ENCODE data around the gene INTS7. TPM values are rescaled to one million over a fixed set of nuclear protein-coding genes. Genes with fewer than 3 reads are reported as not detected.
"Not testable (repeated sequence)": the region's sequence is repeated elsewhere in the genome, so short reads cannot be mapped to it uniquely, and the experiment has no call there.

Gene INTS7
- total RNA-seq, 1 donor from 2014 or later, result 20.7 TPM

DNA sequence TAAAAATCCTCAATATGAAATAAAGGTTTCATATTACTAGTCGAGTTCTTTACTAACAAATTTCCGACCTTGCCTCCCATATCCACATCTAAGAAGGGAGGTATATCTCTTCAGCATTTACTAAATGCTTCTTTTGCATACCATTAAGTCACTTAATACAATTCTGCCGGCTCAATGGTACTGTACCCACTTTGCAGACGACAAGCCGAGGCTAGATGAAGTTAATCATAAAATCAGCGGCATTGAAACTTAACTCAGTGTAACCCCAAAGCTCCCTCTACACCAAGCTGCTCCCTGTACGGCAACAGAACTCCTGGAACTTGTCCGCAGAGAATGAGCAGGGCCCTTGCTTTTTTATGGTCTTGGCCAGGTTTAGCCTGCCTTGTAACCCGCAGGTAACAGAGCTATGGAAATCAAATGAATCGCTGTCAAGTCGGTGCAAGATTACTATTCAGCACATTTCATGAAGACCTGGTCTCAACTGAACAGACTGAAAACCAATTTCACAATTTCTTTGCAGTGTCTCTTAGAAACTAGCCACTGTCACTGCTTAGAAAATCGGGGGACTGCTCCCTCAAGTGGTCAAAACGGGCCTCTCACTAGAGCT lies 738 bp downstream of the INTS7 start:
- peaks cover 33% of the 10 kb centered on the region for H4K20me1 ChIP-seq (ENCODE audit: low read depth)
- peaks cover 92% of the 10 kb centered on the region for H3K79me2 ChIP-seq (ENCODE audit: low read depth)
- Mint-ChIP-seq H3K27me3 (ENCODE audit: insufficient read depth, low read depth) (no peaks in the 10 kb centered on the region), H3K4me1 (peaks cover 47% of the 10 kb centered on the region), H3K27ac (peak overlapping the region; percentile 87), H3K36me3 (peaks cover 24% of the 10 kb centered on the region), H3K4me3 (peak overlapping the region; percentile 97), H3K9me3 (no peaks in the 10 kb centered on the region)
- H3K4me2 ChIP-seq, result peak overlapping the region; percentile 85
- H3K4me3 ChIP-seq, result peak overlapping the region; percentile 73
- no peaks in the 10 kb centered on the region for H3K9me3 ChIP-seq (ENCODE audit: low read depth)
- TF ChIP-seq, protein P1, sequence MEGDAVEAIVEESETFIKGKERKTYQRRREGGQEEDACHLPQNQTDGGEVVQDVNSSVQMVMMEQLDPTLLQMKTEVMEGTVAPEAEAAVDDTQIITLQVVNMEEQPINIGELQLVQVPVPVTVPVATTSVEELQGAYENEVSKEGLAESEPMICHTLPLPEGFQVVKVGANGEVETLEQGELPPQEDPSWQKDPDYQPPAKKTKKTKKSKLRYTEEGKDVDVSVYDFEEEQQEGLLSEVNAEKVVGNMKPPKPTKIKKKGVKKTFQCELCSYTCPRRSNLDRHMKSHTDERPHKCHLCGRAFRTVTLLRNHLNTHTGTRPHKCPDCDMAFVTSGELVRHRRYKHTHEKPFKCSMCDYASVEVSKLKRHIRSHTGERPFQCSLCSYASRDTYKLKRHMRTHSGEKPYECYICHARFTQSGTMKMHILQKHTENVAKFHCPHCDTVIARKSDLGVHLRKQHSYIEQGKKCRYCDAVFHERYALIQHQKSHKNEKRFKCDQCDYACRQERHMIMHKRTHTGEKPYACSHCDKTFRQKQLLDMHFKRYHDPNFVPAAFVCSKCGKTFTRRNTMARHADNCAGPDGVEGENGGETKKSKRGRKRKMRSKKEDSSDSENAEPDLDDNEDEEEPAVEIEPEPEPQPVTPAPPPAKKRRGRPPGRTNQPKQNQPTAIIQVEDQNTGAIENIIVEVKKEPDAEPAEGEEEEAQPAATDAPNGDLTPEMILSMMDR (IDR thresholded peaks at IDR 0.05), result no peak
- TF ChIP-seq EZH2 (IDR thresholded peaks at IDR 0.05), result no peak
- no peak for TF ChIP-seq EZH2phosphoT487 (IDR thresholded peaks at IDR 0.05)
- DNase-seq (ENCODE audit: low spot score), result no peak
- no peaks in the 10 kb centered on the region for H3K36me3 ChIP-seq
- H3F3A ChIP-seq (ENCODE audit: low read depth), result peaks cover 8% of the 10 kb centered on the region
- H2AFZ ChIP-seq (replicated peaks), result peak overlapping the region; percentile 38
- H3K27me3 ChIP-seq, result no peaks in the 10 kb centered on the region
- H3K9ac ChIP-seq, result peak overlapping the region; percentile 16
- peaks cover 23% of the 10 kb centered on the region for H3K4me1 ChIP-seq
- no peak overlapping the region for H3K27ac ChIP-seq

DNA sequence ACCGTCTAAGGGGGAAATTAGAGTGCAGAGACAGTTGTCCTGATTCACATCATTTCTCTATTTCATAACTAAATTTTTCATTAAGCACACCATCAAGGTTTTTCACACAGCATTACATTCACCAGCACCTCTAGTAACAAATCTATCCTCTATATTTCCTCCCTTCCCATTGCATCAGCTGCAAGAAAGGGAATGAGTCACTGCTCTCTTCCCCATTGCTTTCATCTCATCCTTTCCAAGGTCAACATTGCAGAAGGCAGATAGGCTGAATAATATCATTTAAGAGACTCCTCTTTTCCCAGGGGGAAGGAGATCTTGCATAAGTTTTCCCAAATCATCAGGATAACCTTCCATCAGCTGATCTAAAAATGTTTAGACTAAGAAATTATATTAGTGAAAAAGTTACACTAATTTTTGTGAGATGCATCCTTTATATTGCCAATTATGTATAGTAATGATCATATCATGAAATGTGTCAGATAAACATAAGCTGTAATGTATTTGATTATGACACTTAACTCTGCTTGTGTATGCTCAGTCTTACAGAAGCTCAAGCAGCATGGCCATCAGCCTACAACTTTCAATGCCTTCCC lies 4.3 kb downstream of the INTS7 start:
- H3K4me1 ChIP-seq, result no peaks in the 10 kb centered on the region
- H3K9me3 ChIP-seq (ENCODE audit: low read depth), result no peaks in the 10 kb centered on the region
- H2AFZ ChIP-seq (replicated peaks), result no peak overlapping the region
- peaks cover 30% of the 10 kb centered on the region for H3K4me1 Mint-ChIP-seq
- H3K27ac ChIP-seq, result no peak overlapping the region
- H3K27me3 Mint-ChIP-seq (ENCODE audit: insufficient read depth, low read depth), result no peaks in the 10 kb centered on the region
- H3K36me3 Mint-ChIP-seq, result peaks cover 24% of the 10 kb centered on the region
- DNase-seq (ENCODE audit: low spot score), result no peak
- H3K27ac Mint-ChIP-seq, result peak overlapping the region; percentile 2
- H3K4me3 Mint-ChIP-seq, result no peak overlapping the region
- H3K9me3 Mint-ChIP-seq, result peaks cover 10% of the 10 kb centered on the region
- H3K27me3 ChIP-seq, result no peaks in the 10 kb centered on the region
- no peak overlapping the region for H3K9ac ChIP-seq
- H3F3A ChIP-seq (ENCODE audit: low read depth), result peaks cover 8% of the 10 kb centered on the region
- H3K4me2 ChIP-seq, result no peak overlapping the region
- no peak overlapping the region for H3K4me3 ChIP-seq
- H3K36me3 ChIP-seq, result no peaks in the 10 kb centered on the region
- H3K79me2 ChIP-seq (ENCODE audit: low read depth), result peaks cover 92% of the 10 kb centered on the region
- no peaks in the 10 kb centered on the region for H4K20me1 ChIP-seq (ENCODE audit: low read depth)
- TF ChIP-seq EZH2 (IDR thresholded peaks at IDR 0.05) (no peak), EZH2phosphoT487 (IDR thresholded peaks at IDR 0.05) (no peak)
- TF ChIP-seq, protein P1 (IDR thresholded peaks at IDR 0.05), result no peak

DNA sequence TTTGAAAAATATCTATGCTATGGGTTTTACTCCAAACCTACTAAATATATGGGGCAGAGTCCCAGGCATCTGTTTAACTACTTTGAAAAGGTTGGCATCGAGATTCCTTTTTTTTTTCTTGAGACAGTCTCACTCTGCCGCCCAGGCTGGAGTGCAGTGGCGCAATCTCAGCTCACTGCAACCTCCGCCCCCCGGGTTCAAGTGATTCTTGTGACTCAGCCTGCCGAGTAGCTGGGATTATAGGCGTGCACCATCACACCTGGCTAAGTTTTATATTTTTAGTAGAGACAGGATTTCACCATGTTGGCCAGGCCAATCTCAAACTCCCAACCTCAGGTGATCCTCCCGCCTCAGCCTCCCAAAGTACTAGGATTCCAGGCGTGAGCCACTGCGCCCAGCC lies 7.6 kb downstream of the INTS7 start:
- not testable (repeated sequence) for DNase-seq (ENCODE audit: low spot score); H3K27ac ChIP-seq; H4K20me1 ChIP-seq (ENCODE audit: low read depth); H3K4me3 ChIP-seq; H3K4me1 ChIP-seq; H3K27me3 ChIP-seq; H3K27me3 Mint-ChIP-seq (ENCODE audit: insufficient read depth, low read depth); H3K9ac ChIP-seq; H3F3A ChIP-seq (ENCODE audit: low read depth); H2AFZ ChIP-seq (replicated peaks); H3K27ac Mint-ChIP-seq; H3K36me3 ChIP-seq; H3K4me3 Mint-ChIP-seq; H3K4me2 ChIP-seq
- Mint-ChIP-seq H3K9me3 (peaks cover 25% of the 10 kb centered on the region), H3K4me1 (peaks cover 19% of the 10 kb centered on the region), H3K36me3 (peaks cover 34% of the 10 kb centered on the region)
- H3K9me3 ChIP-seq (ENCODE audit: low read depth), result peaks cover 10% of the 10 kb centered on the region
- peaks cover 100% of the 10 kb centered on the region for H3K79me2 ChIP-seq (ENCODE audit: low read depth)

DNA sequence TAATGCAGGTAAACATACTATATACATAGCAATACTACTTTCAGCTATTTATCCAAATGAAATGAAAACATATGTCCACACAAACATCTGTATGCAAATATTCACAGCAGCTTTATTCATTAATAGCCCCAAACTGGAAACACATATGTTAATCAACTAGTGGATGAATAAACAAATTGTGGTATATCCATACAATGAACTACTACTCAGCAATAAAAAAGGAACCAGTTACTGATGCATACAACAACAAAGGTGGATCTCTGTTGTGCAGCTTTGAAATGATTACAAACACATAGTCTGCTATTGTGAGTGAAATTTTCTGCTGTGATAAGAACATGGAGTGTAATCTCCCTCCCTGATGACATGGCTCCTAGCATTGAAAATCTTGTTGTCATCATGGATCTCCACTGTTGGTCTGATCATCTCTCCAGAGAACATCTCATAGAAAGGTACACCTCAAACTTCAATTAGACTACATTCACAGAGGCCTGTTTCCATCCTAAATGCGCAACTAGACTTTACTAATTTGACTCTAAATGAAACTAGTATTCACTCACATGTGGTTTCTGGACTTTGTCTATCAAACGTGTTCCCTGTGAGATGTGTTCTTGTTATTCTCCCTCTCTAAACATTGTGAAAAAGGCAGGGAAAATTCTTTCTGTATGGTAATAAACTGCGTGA lies 10.7 kb downstream of the INTS7 start:
- Histone ChIP-seq H3K9me3 (ENCODE audit: low read depth) (peaks cover 10% of the 10 kb centered on the region), H3K27ac (no peak overlapping the region), H3F3A (ENCODE audit: low read depth) (no peaks in the 10 kb centered on the region), H3K4me3 (no peak overlapping the region), H3K79me2 (ENCODE audit: low read depth) (peaks cover 79% of the 10 kb centered on the region), H3K9ac (no peak overlapping the region), H3K4me1 (no peaks in the 10 kb centered on the region), H2AFZ (replicated peaks) (no peak overlapping the region), H3K4me2 (no peak overlapping the region), H4K20me1 (ENCODE audit: low read depth) (peaks cover 4% of the 10 kb centered on the region), H3K36me3 (peaks cover 9% of the 10 kb centered on the region), H3K27me3 (no peaks in the 10 kb centered on the region)
- no peak overlapping the region for H3K27ac Mint-ChIP-seq
- no peaks in the 10 kb centered on the region for H3K27me3 Mint-ChIP-seq (ENCODE audit: insufficient read depth, low read depth)
- peaks cover 32% of the 10 kb centered on the region for H3K36me3 Mint-ChIP-seq
- TF ChIP-seq, protein P1 (IDR thresholded peaks at IDR 0.05), result no peak
- TF ChIP-seq EZH2phosphoT487 (IDR thresholded peaks at IDR 0.05) (no peak), EZH2 (IDR thresholded peaks at IDR 0.05) (no peak)
- H3K9me3 Mint-ChIP-seq, result peaks cover 25% of the 10 kb centered on the region
- H3K4me1 Mint-ChIP-seq, result peaks cover 3% of the 10 kb centered on the region
- no peak for DNase-seq (ENCODE audit: low spot score)
- H3K4me3 Mint-ChIP-seq, result no peak overlapping the region

DNA sequence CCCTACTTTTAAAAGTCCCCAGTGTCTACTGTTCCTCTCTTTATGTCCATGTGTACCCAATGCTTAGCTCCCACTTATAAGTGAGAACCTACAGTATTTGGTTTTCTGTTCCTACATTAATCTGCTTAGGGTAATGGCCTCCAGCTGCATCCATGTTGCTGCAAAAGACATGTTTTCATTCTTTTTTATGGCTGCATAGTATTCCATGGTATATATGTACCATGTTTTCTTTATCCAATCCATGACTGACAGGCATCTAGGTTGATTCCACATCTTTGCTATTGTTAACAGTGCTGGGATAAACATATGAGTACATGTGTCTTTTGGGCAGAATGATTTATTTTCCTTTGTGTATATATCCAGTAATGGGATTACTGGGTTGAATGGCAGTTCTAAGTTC lies 12.4 kb downstream of the INTS7 start:
- not testable (repeated sequence) for H3K4me2 ChIP-seq; H2AFZ ChIP-seq (replicated peaks); H3K36me3 ChIP-seq; H3K4me3 ChIP-seq; H3K4me1 Mint-ChIP-seq; H4K20me1 ChIP-seq (ENCODE audit: low read depth); H3K9ac ChIP-seq; H3K4me3 Mint-ChIP-seq; H3K27ac ChIP-seq; H3K27me3 Mint-ChIP-seq (ENCODE audit: insufficient read depth, low read depth); H3K27ac Mint-ChIP-seq; H3F3A ChIP-seq (ENCODE audit: low read depth); H3K4me1 ChIP-seq; DNase-seq (ENCODE audit: low spot score); H3K27me3 ChIP-seq
- peaks cover 29% of the 10 kb centered on the region for H3K36me3 Mint-ChIP-seq
- H3K9me3 Mint-ChIP-seq, result peaks cover 23% of the 10 kb centered on the region
- Histone ChIP-seq H3K79me2 (ENCODE audit: low read depth) (peaks cover 62% of the 10 kb centered on the region), H3K9me3 (ENCODE audit: low read depth) (peaks cover 10% of the 10 kb centered on the region)

Measured in neural progenitor cell (in vitro differentiated cells).